HEK293 (cell line): ENCODE results near the gene BTBD9.
A peak's percentile ranks its signal among the peaks of the same experiment; 100 is the strongest.

Experiments
- KLF1 ChIP-seq: fragments of 450-650 bp; formaldehyde crosslinking; IDR thresholded peaks from 2 replicates; pipeline ENCODE4 v1.5.1; 2016; ENCODE audit warnings: missing biosample characterization, missing genetic modification characterization
- KLF10 ChIP-seq: fragments of 450-650 bp; IDR thresholded peaks from 2 replicates; pipeline ENCODE4 v1.5.1; 2018; ENCODE audit warnings: missing biosample characterization, mild to moderate bottlenecking, missing genetic modification characterization
- TCF7L2 ChIP-seq: IDR thresholded peaks from 2 replicates; pipeline ENCODE4 v1.6.1; 2011; ENCODE audit warnings: low read depth, mild to moderate bottlenecking, inconsistent platforms, low read length, moderate library complexity, borderline replicate concordance
- ZNF138 ChIP-seq: fragments of 450-650 bp; formaldehyde crosslinking; IDR thresholded peaks from 2 replicates; pipeline ENCODE4 v1.5.1; 2016; ENCODE audit warnings: missing biosample characterization, missing genetic modification characterization, borderline replicate concordance
- ZNF140 ChIP-seq: fragments of 450-650 bp; formaldehyde crosslinking; IDR thresholded peaks from 2 replicates; pipeline ENCODE4 v1.5.1; 2016; ENCODE audit warnings: missing biosample characterization, missing genetic modification characterization
- ZNF174 ChIP-seq: fragments of 450-650 bp; formaldehyde crosslinking; IDR thresholded peaks from 2 replicates; pipeline ENCODE4 v1.5.0; 2017; ENCODE audit warnings: missing biosample characterization, mild to moderate bottlenecking, missing genetic modification characterization
- ZNF19 ChIP-seq: fragments of 450-650 bp; formaldehyde crosslinking; IDR thresholded peaks from 2 replicates; pipeline ENCODE4; 2016; ENCODE audit warnings: missing biosample characterization, missing genetic modification characterization, low read depth
- ZNF292 ChIP-seq: fragments of 450-650 bp; formaldehyde crosslinking; IDR thresholded peaks from 2 replicates; pipeline ENCODE4 v1.5.1; 2016; ENCODE audit warnings: low read depth, missing biosample characterization, missing genetic modification characterization, borderline replicate concordance
- ZNF335 ChIP-seq: fragments of 450-650 bp; formaldehyde crosslinking; conservative IDR thresholded peaks from 2 replicates; pipeline ENCODE4 v1.5.1; 2016; ENCODE audit warnings: missing biosample characterization, missing genetic modification characterization
- TF ChIP-seq, protein P1 (sequence below): fragments of 450-650 bp; formaldehyde crosslinking; IDR thresholded peaks from 2 replicates; pipeline ENCODE4 v1.5.1; 2016; ENCODE audit warnings: missing biosample characterization, missing genetic modification characterization
- TF ChIP-seq, protein P2 (sequence below): fragments of 450-650 bp; formaldehyde crosslinking; IDR thresholded peaks from 2 replicates; pipeline ENCODE4 v1.5.1; 2017; ENCODE audit warnings: missing biosample characterization, missing genetic modification characterization
- TF ChIP-seq, protein P3 (sequence below): fragments of 450-650 bp; formaldehyde crosslinking; IDR thresholded peaks from 2 replicates; pipeline ENCODE4 v1.5.1; 2016; ENCODE audit warnings: missing biosample characterization, missing genetic modification characterization
- TF ChIP-seq, protein P4 (sequence below): fragments of 450-650 bp; formaldehyde crosslinking; IDR thresholded peaks from 2 replicates; pipeline ENCODE4 v1.5.1; 2017; ENCODE audit warnings: missing biosample characterization, missing genetic modification characterization
- TF ChIP-seq, protein P5 (sequence below): fragments of 450-650 bp; formaldehyde crosslinking; conservative IDR thresholded peaks from 2 replicates; pipeline ENCODE4 v1.5.1; 2016; ENCODE audit warnings: low read depth, missing biosample characterization, missing genetic modification characterization

DNA sequence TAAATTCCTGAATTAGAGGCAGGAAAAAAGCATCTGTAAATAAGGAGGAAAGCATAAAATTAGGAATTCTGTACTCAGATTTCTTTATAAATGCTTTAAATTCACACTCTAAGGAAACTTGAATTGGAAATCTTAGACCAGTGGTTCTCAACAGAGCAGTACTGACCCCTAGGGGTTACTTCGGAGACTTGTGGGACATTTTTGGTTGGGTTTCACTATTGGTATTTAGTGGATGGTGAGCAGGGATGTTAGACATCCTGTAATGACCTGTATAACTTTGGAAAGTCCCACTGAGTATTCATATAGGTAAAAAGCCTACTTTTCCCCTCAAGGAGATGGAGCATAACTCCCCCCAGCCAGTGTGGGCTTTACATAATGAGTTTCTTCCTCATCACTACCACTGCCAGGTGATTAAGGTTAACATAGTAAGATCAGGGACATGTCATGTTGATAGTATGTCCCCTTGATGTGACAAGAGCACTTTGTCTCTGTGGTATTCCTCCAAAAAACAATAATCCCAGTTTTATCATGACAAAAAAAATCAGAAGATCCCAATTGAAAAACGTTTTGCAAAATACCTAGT is 32.2 kb upstream of the BTBD9 start:
- TF ChIP-seq, protein P1, sequence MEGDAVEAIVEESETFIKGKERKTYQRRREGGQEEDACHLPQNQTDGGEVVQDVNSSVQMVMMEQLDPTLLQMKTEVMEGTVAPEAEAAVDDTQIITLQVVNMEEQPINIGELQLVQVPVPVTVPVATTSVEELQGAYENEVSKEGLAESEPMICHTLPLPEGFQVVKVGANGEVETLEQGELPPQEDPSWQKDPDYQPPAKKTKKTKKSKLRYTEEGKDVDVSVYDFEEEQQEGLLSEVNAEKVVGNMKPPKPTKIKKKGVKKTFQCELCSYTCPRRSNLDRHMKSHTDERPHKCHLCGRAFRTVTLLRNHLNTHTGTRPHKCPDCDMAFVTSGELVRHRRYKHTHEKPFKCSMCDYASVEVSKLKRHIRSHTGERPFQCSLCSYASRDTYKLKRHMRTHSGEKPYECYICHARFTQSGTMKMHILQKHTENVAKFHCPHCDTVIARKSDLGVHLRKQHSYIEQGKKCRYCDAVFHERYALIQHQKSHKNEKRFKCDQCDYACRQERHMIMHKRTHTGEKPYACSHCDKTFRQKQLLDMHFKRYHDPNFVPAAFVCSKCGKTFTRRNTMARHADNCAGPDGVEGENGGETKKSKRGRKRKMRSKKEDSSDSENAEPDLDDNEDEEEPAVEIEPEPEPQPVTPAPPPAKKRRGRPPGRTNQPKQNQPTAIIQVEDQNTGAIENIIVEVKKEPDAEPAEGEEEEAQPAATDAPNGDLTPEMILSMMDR (tag by site-specific recombination) = peak; percentile 17; the same call in 1 of the 2 replicates
- TF ChIP-seq ZNF174 (tag by site-specific recombination) (no peak), ZNF140 (tag by site-specific recombination) (no peak), ZNF19 (tag by site-specific recombination) (no peak), ZNF335 (tag by site-specific recombination) (no peak), KLF1 (no peak), ZNF292 (no peak), KLF10 (no peak), ZNF138 (no peak), TCF7L2 (no peak)
- TF ChIP-seq, protein P2, sequence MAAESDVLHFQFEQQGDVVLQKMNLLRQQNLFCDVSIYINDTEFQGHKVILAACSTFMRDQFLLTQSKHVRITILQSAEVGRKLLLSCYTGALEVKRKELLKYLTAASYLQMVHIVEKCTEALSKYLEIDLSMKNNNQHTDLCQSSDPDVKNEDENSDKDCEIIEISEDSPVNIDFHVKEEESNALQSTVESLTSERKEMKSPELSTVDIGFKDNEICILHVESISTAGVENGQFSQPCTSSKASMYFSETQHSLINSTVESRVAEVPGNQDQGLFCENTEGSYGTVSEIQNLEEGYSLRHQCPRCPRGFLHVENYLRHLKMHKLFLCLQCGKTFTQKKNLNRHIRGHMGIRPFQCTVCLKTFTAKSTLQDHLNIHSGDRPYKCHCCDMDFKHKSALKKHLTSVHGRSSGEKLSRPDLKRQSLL (tag by site-specific recombination) = no peak
- TF ChIP-seq, protein P3, sequence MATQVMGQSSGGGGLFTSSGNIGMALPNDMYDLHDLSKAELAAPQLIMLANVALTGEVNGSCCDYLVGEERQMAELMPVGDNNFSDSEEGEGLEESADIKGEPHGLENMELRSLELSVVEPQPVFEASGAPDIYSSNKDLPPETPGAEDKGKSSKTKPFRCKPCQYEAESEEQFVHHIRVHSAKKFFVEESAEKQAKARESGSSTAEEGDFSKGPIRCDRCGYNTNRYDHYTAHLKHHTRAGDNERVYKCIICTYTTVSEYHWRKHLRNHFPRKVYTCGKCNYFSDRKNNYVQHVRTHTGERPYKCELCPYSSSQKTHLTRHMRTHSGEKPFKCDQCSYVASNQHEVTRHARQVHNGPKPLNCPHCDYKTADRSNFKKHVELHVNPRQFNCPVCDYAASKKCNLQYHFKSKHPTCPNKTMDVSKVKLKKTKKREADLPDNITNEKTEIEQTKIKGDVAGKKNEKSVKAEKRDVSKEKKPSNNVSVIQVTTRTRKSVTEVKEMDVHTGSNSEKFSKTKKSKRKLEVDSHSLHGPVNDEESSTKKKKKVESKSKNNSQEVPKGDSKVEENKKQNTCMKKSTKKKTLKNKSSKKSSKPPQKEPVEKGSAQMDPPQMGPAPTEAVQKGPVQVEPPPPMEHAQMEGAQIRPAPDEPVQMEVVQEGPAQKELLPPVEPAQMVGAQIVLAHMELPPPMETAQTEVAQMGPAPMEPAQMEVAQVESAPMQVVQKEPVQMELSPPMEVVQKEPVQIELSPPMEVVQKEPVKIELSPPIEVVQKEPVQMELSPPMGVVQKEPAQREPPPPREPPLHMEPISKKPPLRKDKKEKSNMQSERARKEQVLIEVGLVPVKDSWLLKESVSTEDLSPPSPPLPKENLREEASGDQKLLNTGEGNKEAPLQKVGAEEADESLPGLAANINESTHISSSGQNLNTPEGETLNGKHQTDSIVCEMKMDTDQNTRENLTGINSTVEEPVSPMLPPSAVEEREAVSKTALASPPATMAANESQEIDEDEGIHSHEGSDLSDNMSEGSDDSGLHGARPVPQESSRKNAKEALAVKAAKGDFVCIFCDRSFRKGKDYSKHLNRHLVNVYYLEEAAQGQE (tag by site-specific recombination) = no peak
- TF ChIP-seq, protein P4, sequence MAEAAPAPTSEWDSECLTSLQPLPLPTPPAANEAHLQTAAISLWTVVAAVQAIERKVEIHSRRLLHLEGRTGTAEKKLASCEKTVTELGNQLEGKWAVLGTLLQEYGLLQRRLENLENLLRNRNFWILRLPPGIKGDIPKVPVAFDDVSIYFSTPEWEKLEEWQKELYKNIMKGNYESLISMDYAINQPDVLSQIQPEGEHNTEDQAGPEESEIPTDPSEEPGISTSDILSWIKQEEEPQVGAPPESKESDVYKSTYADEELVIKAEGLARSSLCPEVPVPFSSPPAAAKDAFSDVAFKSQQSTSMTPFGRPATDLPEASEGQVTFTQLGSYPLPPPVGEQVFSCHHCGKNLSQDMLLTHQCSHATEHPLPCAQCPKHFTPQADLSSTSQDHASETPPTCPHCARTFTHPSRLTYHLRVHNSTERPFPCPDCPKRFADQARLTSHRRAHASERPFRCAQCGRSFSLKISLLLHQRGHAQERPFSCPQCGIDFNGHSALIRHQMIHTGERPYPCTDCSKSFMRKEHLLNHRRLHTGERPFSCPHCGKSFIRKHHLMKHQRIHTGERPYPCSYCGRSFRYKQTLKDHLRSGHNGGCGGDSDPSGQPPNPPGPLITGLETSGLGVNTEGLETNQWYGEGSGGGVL (tag by site-specific recombination) = no peak
- TF ChIP-seq, protein P5, sequence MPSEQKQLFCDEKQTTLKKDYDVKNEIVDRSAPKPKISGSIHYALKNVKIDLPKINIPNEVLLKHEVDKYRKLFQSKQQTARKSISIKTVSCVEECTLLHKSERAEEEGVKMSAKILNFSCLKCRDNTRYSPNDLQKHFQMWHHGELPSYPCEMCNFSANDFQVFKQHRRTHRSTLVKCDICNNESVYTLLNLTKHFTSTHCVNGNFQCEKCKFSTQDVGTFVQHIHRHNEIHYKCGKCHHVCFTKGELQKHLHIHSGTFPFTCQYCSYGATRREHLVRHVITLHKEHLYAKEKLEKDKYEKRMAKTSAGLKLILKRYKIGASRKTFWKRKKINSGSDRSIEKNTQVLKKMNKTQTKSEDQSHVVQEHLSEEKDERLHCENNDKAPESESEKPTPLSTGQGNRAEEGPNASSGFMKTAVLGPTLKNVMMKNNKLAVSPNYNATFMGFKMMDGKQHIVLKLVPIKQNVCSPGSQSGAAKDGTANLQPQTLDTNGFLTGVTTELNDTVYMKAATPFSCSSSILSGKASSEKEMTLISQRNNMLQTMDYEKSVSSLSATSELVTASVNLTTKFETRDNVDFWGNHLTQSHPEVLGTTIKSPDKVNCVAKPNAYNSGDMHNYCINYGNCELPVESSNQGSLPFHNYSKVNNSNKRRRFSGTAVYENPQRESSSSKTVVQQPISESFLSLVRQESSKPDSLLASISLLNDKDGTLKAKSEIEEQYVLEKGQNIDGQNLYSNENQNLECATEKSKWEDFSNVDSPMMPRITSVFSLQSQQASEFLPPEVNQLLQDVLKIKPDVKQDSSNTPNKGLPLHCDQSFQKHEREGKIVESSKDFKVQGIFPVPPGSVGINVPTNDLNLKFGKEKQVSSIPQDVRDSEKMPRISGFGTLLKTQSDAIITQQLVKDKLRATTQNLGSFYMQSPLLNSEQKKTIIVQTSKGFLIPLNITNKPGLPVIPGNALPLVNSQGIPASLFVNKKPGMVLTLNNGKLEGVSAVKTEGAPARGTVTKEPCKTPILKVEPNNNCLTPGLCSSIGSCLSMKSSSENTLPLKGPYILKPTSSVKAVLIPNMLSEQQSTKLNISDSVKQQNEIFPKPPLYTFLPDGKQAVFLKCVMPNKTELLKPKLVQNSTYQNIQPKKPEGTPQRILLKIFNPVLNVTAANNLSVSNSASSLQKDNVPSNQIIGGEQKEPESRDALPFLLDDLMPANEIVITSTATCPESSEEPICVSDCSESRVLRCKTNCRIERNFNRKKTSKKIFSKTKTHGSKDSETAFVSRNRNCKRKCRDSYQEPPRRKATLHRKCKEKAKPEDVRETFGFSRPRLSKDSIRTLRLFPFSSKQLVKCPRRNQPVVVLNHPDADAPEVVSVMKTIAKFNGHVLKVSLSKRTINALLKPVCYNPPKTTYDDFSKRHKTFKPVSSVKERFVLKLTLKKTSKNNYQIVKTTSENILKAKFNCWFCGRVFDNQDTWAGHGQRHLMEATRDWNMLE (tag by site-specific recombination) = no peak
